ENCODE data around the gene RREB1. TPM values are rescaled to one million over a fixed set of nuclear protein-coding genes. Genes with fewer than 3 reads are reported as not detected.

The RREB1 gene
- total RNA-seq, 4 donors from 2014 or later = 40.8 to 68.6 (median 54.4) TPM

DNA sequence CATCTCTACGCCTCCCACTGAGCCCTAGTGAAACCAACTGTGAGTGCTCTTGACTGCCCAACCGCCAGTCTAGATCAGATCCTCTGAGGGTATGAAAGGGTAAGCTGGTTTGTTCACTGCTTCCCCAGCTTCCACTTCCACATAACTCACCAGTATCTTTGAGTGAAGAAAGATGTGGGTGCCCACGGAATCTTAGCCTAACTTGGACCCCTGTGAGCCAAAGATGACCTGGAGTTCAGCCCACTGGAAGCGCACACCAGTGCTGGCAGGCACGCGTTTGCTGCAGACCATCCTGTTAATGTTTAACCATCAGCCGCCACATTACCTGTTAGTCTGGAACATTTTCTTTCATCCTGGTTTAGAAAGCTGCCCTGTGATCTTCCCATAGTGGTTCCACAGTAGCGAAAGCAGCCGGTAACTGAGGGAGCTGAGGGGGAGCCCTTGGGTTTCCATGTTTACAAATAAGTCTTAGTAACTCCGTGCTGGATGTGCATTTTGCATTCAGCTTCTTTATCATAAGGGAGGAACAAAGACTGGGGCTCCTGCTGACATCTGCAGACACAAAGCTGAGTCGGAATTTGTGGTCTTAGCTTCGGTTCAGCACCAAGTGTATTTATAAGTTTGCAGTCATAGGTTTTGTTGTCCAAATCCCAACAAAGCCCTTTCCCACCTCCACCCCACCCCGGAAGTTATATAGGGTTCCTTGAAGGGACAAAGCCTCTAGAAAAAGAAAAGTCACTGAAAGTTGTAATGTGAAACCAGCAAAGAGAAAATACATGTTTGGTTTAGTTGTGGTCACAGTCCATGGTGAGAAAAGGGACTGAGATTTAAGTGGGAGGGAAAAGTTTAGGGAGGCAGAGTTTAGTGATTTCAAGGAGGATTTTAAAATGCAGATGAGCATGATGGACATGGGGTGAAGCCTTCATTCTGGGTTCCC, 134.2 kb downstream of the RREB1 start:
- WGBS, 2 donors = 68 to 77% methylated on average over 13 of the region's 13 CpGs
- no peak for DNase-seq (ENCODE audit: low spot score in 2 of 2)
- no peak overlapping the region for H3K4me3 ChIP-seq (ENCODE audit: low read depth, poor library complexity, severe bottlenecking)
- intact Hi-C loops (cut with DNase I; ENCODE audit: low total_unique reads) = loop anchor here (1.0 to 10.0 kb wide), 3 partner anchors 25 to 567 kb away; no protein-coding TSS in a partner anchor
- no peak for TF ChIP-seq POLR2A (IDR thresholded peaks at IDR 0.05)
- TF ChIP-seq, protein P1, sequence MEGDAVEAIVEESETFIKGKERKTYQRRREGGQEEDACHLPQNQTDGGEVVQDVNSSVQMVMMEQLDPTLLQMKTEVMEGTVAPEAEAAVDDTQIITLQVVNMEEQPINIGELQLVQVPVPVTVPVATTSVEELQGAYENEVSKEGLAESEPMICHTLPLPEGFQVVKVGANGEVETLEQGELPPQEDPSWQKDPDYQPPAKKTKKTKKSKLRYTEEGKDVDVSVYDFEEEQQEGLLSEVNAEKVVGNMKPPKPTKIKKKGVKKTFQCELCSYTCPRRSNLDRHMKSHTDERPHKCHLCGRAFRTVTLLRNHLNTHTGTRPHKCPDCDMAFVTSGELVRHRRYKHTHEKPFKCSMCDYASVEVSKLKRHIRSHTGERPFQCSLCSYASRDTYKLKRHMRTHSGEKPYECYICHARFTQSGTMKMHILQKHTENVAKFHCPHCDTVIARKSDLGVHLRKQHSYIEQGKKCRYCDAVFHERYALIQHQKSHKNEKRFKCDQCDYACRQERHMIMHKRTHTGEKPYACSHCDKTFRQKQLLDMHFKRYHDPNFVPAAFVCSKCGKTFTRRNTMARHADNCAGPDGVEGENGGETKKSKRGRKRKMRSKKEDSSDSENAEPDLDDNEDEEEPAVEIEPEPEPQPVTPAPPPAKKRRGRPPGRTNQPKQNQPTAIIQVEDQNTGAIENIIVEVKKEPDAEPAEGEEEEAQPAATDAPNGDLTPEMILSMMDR (IDR thresholded peaks at IDR 0.05) = no peak

DNA sequence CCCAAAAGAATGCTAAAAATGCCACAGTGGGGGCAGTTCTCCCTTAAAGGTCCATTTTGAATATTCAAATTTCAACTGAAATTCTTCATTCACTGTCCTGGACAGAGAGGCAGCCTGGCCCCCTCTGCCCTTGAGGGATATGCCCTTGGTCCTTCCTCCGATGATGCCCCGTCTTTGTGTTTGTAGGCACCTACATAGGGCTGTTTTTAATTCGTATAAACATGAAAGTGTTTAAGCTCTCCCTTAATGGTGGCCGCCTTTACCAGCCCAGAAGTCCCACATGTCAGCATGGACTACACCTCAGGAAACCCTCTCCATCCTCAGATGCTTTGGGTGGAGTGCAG, 135.0 kb downstream of the RREB1 start:
- intact Hi-C loops (cut with DNase I; ENCODE audit: low total_unique reads) = loop anchor here (5.0 to 10.0 kb wide), 2 partner anchors 521 to 568 kb away; no protein-coding TSS in a partner anchor
- TF ChIP-seq, protein P1 (IDR thresholded peaks at IDR 0.05) = no peak
- TF ChIP-seq POLR2A (IDR thresholded peaks at IDR 0.05) = no peak
- no peak overlapping the region for H3K4me3 ChIP-seq (ENCODE audit: low read depth, poor library complexity, severe bottlenecking)
- DNase-seq (ENCODE audit: low spot score in 2 of 2) = no peak
- 70 to 71% methylated on average over 4 of the region's 4 CpGs for WGBS, 2 donors

- TF ChIP-seq POLR2A (IDR thresholded peaks at IDR 0.05) = no peak
- TF ChIP-seq, protein P1 (IDR thresholded peaks at IDR 0.05) = peak in 1 of 3 donors; percentile 24
- no peak overlapping the region for H3K4me3 ChIP-seq (ENCODE audit: low read depth, poor library complexity, severe bottlenecking)
- WGBS, 2 donors = 3 to 6% methylated on average over 7 of the region's 7 CpGs
- peak in 1 of 2 donors; percentile 61 for DNase-seq (ENCODE audit: low spot score in 2 of 2)
- intact Hi-C loops (cut with DNase I; ENCODE audit: low total_unique reads) = loop anchor here (5.0 to 10.0 kb wide), 2 partner anchors 521 to 569 kb away; no protein-coding TSS in a partner anchor
These were observed 135.6 kb downstream of the RREB1 start for GRCh38 chr6:7243179-7243981.

- 93 to 94% methylated on average over 15 of the region's 15 CpGs for WGBS, 2 donors
- intact Hi-C loops (cut with DNase I; ENCODE audit: low total_unique reads) = loop anchor here (10.0 kb wide), 1 partner anchor 571 kb away; no protein-coding TSS in a partner anchor
- no peak for DNase-seq (ENCODE audit: low spot score in 2 of 2)
- no peak overlapping the region for H3K4me3 ChIP-seq (ENCODE audit: low read depth, poor library complexity, severe bottlenecking)
- TF ChIP-seq, protein P1 (IDR thresholded peaks at IDR 0.05) = no peak
- TF ChIP-seq POLR2A (IDR thresholded peaks at IDR 0.05) = no peak
These were observed 138.1 kb downstream of the RREB1 start for GRCh38 chr6:7245668-7246393.

Measured in lower leg skin (tissue), 4 donors.